HG03457 (cell line): ENCODE results near the gene GHR.

Source experiments
- ATAC-seq: cut with Tn5 transposase; IDR thresholded peaks from one replicate; pipeline ENCODE4 v1.9.1; 2021; ENCODE audit warnings: moderate number of reproducible peaks; ENCODE audit not compliant: unreplicated experiment

GHR gene

DNA sequence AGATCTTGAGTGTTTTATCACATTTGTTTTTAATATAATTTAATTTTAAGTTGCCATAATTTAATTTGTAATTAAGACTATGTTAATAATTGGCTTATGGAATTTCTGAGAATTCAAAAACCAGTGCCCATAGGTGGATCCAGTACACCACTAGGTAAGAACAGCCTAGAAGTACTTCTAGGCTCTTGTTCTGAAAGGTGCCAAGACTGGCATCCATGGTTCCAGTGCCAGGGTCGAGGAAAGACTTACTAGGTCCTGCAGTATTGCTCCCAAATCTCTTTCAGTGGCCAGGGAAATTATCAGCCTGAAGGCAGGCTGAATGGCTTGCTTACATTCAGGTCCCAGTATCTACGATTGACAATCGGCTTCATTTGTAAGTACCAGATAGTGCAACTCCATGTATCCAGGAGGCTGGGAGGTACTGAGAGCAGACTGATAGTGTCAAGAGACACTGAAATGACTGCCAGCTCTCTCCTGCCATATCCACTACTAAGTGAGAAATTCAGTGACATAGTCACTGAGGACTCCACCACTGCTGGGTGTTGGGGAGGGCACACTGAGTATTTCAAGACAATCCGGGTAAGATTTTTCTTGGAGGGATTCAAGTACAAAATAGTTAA, 174.2 kb downstream of the GHR start:
- ATAC-seq: no peak

DNA sequence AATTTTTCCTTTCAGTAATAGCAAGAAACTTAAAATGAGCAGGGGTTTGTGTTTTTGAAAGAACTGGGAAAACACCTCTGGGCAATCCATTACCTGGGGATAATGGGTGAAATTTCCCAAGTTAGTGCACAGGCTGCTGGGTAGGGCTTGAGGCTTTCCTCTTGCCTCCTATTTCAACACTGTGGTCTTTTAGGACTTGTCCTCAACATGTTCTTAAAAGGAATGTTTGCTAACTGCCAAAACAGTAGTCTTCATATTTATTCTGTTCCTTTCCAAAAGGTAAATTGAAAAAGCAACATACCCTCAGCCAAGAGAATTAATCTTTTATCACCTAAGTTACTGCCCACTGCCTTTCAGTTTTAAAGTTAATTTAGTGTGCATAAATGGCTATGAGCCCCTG, 175.1 kb downstream of the GHR start:
- ATAC-seq: no peak

GRCh38 chr5:42599106-42599505, 175.9 kb downstream of the GHR start:
- ATAC-seq: no peak

DNA sequence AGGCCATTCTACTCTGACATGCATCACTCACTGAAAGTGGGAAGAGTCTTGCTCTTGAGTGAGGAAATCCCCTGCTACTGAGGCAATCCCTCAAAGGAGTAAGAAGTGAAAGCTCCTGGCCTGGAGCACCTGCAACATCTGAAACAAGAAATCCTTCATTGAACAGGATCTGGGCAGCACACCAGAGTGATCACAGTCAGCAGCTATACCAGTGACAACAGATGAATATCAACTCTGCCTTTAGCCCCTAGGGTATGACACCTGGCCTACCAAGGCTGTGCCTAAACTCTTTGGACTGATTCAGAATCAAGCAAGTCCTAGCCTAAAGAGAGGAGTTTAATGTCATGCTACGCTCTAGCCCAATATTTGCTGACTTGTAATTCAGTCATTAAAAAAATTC, 177.2 kb downstream of the GHR start:
- ATAC-seq: no peak

DNA sequence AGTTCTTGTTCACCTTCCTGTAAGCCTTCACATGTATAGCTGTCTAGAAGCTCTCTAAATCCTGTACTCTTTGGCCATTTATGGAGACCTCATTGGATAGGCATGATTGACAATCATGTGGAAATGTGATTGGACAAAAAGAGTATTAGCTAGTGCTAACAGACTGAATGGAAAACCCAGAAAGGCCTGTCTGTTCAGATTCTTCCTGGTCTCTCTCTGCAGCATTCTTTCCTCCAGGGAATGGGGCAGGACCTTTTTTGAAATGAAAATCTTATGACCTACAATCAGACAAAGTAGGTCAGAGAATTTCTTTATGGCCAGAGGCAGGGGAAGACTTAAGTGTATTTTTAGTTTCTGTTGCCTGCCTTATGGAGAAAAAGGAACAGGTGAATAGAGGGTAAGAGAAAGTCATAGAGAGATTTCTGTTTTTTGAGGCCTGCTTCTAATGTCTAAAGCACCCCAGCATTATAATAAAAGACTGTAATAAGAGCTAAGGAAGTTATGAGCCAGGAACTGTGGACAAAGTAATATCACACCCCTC, 181.0 kb downstream of the GHR start:
- ATAC-seq: no peak

DNA sequence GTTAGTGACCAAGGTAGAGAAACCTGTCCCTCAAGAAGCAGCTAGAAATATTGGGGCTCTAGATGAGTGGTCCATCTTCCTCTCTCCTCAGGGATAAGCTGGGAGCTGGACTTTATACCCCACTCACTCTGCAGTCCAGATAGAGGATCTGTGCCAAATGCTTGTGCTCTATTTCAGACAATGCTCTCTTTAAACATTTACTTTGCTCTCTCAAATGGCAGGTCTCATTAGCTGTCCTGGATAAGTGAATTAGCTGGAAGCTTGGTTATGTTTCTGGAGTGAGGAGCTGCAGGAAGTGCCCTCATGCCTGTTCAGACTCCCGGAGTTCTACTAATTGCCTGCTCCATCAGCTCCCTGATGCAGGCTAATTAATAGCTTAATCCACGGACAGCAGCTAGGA, 182.3 kb downstream of the GHR start:
- ATAC-seq: no peak

DNA sequence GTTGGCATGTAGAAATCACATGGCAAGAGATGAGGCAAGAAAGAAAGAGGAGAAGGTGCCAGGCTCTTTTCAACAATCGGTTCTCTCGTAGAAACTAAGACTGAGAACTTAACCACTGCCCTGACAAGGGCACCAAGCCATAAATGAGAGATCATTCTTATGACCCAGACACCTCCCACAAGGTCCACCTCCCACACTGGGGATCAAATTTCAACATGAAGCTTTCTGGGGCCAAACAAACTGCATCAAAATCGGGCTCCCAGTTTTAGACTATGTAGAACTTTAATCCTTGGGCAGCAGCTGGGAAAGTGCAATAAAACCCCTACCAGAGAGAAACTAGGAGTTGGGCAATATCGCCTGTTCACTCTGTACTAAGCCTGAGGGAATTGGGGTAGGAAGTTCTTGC, 183.2 kb downstream of the GHR start:
- ATAC-seq: no peak

GRCh38 chr5:42611437-42611836, 188.2 kb downstream of the GHR start:
- no peak for ATAC-seq

DNA sequence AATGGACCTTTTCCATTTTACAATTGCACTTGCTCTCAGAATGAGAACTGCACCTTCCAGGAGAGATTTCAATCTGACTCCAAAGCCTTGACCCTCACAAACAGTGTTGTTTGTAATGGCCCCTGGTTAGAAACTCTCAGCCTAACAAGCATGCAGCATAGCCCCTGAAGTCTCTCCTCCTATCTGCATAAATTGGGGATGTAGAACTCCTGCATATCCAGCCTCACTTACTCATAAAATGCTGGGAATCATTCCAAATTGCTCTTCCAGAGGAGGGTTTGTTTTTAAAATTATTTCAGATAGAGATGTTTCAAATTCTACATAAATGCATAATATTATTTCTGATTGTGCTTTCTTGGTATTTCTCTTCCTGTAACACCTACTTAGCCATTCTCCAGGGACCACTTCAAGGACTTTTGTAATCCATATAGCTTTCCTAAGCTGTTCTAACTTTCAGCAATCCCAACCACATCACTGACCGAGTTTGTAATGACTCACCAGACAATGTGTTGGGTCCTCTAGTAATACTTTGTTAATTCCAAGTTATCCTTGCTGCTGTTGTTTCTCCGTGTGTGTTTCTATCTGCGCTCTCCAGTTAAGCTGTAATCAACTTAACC, 189.6 kb downstream of the GHR start:
- no peak for ATAC-seq

DNA sequence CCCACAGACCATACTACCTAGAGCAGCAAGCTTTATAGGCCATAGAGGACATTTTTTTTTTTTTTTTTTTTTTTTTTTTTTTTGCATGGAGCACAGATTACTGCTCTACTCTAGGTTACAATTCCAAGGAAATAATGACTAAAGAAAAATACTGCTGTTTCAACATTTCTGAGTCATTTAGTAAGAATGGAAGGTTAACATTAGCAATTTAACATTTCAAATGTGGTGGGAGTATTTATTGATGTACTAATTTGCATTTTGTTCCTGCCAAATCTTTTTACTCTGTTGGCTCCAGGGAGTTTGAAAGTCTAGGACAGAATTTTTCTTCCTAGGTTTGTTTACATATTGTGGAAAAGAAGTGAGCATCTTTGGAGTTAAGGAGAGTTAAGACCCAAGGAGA, 191.3 kb downstream of the GHR start:
- no peak for ATAC-seq

DNA sequence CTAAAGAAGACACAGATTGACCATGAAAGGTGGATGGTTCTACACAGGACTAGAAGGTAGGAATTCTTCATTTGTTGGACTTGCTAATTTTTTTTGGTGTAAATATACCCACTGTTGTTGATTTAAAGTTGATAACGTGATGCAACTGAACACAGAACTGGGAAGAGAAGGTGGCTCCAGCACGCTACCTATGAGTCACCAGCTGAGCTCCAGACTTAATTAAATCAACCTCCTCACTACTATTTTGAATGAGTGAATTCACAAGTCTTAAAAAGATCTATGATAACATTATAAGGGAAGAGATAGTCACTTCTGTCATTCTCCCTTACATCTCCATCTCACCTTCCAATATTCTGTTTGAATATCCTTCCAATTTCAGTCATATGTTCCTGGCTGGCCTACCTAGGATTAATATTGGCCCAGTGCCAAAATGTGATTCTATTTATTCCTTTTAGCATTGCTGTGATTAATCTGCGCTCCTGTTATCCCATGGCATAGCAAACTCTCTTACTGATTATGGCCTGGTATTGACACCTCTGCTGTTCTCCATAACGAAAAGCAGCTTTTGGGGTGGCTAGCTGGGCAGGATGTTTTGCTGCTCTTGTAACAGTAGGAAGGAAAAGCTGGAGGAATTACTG, 197.5 kb downstream of the GHR start:
- no peak for ATAC-seq

DNA sequence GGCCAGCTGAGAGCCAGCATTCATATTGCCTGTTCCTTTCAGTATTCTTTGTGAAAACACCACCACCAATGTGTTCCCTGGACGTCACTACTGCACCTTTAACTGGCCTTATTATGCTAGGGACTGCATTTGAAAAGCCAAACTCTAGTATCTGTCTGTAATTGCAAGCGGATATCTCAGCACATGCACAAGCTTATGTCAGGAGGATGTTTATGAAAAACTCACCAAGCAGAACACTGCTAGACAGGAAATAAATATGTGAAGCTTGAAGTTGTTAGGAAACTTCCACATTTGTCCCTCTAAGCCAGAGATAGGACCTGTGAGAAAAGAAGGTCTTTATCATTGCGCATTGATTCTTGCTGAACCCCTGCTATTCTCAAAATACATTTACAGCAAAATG, 198.0 kb downstream of the GHR start:
- ATAC-seq: no peak

GRCh38 chr5:42621662-42622061, 198.4 kb downstream of the GHR start:
- no peak for ATAC-seq

- ATAC-seq: no peak
Measured at GRCh38 chr5:42624912-42625311, 201.7 kb downstream of the GHR start.

DNA sequence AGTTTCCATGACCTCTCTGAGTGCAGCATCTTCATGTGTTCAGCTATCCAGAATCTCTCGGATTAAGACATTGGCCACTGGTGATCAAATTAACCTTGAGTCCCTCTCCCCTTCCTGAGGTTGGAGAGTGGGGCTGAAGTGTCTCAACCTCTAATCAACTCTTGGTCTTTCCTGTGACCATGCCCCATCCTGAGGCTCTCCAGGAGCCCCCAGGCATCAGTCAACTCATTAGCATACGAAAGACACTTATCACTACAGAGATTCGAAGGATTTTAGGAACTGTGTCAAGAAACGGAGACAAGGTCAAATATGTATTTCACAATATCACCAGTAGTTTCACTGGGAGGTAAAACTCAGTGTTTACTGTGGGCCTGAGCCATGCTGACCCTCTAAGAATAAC, 203.2 kb downstream of the GHR start:
- ATAC-seq: no peak

DNA sequence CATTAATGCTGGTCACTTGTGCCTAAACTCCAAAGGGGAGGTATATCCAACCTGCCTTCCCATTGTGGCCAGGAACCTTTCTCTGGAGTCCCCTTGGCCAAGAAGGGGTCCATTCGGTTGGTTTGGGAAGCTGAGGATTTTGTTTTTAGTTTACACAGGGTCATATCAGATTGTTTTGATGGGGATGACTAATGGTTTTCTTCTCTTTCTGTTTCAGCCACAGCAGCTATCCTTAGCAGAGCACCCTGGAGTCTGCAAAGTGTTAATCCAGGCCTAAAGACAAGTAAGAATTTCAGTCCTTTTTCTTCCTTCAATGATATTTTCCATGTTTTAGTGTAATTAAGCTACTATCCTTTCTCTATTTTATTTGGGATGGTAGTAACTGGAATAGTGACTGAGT, 205.6 kb downstream of the GHR start:
- ATAC-seq: no peak

DNA sequence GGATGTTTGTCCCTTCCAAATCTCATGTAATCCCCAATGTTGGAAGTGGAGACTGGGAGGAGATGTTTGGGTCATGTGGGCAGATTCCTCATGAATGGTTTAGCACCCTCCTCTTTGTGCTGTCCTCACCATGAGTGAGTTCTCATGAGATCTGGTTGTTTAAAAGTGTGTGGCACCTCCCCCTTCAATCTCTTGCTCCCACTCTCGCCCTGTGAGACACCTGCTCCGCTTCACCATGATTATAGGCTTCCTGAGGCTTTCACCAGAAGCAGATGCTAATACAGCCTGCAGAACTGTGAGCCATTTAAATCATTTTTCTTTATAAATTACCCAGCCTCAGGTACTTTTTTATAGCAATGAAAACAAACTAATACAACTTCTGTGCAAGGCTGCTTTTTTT, 206.0 kb downstream of the GHR start:
- no peak for ATAC-seq

DNA sequence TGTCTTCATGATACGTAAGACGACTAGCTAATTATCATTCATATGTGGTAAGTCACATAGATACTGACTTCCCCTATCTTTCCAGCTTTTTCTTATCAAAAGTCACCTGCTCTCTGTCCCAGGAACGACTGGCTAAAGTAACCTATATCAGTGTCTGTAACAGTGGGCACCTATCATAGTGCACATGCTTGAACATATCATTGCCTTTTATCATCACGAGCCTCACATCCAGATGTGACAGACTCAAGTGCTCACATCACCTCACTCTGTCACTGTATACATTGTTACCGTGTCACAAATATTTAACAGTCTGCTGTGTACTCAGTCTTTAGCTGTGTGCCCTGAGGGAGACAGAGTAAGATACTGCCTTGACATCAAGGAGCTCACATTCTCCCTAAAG, 208.0 kb downstream of the GHR start:
- no peak for ATAC-seq

DNA sequence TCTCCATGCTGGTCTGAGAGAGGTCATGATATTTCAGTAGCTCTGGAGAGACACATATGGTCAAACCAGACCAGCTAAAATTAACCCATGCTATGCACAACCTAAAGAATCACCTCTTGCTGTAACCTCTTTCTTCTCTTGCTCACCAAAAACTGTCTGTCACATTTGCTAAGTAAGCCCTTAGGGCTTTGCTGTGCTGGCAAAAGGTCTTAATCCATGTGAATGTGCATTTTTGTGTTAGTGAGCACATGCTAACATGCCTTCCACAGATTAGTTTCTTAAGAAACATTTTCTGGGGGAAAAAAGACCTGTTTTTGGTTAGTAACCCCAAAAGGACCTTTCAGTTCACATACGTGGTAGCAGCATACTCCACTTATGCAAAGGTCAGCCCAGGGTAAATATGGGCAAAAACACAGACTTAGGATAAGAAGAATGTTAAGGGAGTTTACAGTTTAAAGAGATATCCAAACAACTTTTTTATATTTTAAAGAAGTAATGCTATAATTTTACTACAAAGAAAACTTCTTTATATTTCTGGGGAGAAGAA, 209.2 kb downstream of the GHR start:
- no peak for ATAC-seq

DNA sequence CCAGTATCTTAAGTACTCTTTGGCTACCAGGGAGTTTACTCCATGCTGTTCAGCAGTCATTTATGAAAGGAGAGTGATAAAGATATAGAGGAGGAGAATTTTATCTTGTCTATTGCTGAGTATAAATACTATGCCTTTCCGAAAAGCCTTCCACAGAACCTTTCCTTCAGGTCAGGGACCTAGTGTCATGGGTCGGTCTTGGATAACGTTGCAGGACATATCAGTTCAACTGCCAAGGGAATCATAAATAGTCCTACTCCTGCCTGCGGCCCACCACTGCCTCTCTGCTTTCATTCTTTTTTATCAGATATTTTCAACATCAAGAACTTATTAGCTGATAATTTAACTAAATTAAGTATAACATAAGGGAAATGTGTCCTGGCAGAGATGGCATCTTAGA, 211.3 kb downstream of the GHR start:
- ATAC-seq: no peak

GRCh38 chr5:42636425-42636824, 213.2 kb downstream of the GHR start:
- ATAC-seq: no peak

DNA sequence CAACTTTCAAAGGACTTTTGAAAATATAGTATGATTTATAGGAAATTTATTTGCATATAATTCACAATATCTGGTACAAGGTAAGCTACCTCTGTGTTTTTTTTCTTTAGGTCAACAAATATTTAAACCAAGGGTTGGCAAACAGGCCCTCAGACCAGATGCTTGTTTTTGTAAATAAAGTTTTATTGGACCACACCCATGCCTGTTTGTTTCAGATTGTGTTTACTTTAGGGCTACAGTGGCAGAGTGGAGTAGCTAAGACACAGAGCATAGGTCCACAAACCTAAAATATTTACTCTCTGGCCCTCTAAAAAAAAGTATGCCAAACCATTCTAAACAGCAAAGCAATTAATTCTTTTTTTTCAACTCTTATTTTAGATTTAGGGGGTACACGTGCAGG, 213.7 kb downstream of the GHR start:
- ATAC-seq: no peak
